CD4-positive, alpha-beta T cell (primary cell): ENCODE results near the gene GPRC5C. TPM values are rescaled to one million over a fixed set of nuclear protein-coding genes. Genes with fewer than 3 reads are reported as not detected.

ENCODE experiments used
- ATAC-seq: fragments of 200-7000 bp; cut with Tn5 transposase; one replicate; pipeline ENCODE4 v1.10.0; 2022; ENCODE audit warnings: mild to moderate bottlenecking; ENCODE audit not compliant: poor library complexity
- CTCF ChIA-PET: fragments of 350-600 bp; sonication (Branson Sonifier 250); formaldehyde crosslinking; loops from one replicate; lab custom pipeline; 2021; ENCODE audit warnings: antibody characterized with exemption, inconsistent platforms; lab: Charles Lee
- POLR2A ChIA-PET: fragments of 350-600 bp; sonication (Branson Sonifier 250); formaldehyde crosslinking; loops from one replicate; lab custom pipeline; 2021; ENCODE audit warnings: antibody characterized with exemption, inconsistent platforms; lab: Charles Lee
- DNase-seq, 14 experiments: peaks; one replicate each; pipeline ENCODE4 v3.0.0-alpha.2; 2013 to 2020; ENCODE audit warnings: mixed read lengths in 2 of 14
- H3K27ac ChIP-seq, 2 donors: one replicate each; pipeline versions ENCODE4 v1.5.1 to v1.7.0; 2013; ENCODE audit warnings: low read length in 2 of 2, low read depth in 1 of 2, mild to moderate bottlenecking in 1 of 2
- H3K27me3 ChIP-seq, 2 experiments: 1 replicate in 1 of 2; 2 replicates in 1 of 2; pipeline versions ENCODE4 v1.6.1 to v1.7.0; 2013; ENCODE audit warnings: low read length in 2 of 2, control low read depth in 1 of 2, mild to moderate bottlenecking in 1 of 2, moderate library complexity in 1 of 2; ENCODE audit not compliant: insufficient read depth in 2 of 2, control insufficient read depth in 1 of 2
- H3K36me3 ChIP-seq: one replicate; pipeline ENCODE4 v1.6.1; 2013; ENCODE audit warnings: low read length, control low read depth; ENCODE audit not compliant: insufficient read depth
- H3K4me1 ChIP-seq: one replicate; pipeline ENCODE4 v1.6.1; 2013; ENCODE audit warnings: low read length, control low read depth; ENCODE audit not compliant: insufficient read depth
- H3K4me3 ChIP-seq: one replicate; pipeline ENCODE4 v1.5.1; 2013; ENCODE audit warnings: mild to moderate bottlenecking, low read length, moderate library complexity
- H3K9me3 ChIP-seq, 2 experiments: 1 replicate in 1 of 2; 2 replicates in 1 of 2; pipeline versions ENCODE4 v1.6.1 to v1.7.0; 2013; ENCODE audit warnings: low read length in 2 of 2, mild to moderate bottlenecking in 2 of 2, control low read depth in 1 of 2, moderate library complexity in 1 of 2; ENCODE audit not compliant: control insufficient read depth in 1 of 2, insufficient read depth in 1 of 2
- H3K27ac Mint-ChIP-seq: one replicate; pipeline ENCODE4 v1.8.0; 2020; ENCODE audit warnings: mixed read lengths
- H3K27me3 Mint-ChIP-seq: one replicate; pipeline ENCODE4 v1.8.0; 2021; ENCODE audit warnings: mixed read lengths
- H3K36me3 Mint-ChIP-seq: one replicate; pipeline ENCODE4 v1.8.0; 2021; ENCODE audit warnings: low read depth, mixed read lengths
- H3K4me1 Mint-ChIP-seq: one replicate; pipeline ENCODE4 v1.8.0; 2021; ENCODE audit warnings: low read depth, mixed read lengths
- H3K4me3 Mint-ChIP-seq: one replicate; pipeline ENCODE4 v1.8.0; 2020; ENCODE audit warnings: mild to moderate bottlenecking, mixed read lengths
- H3K9me3 Mint-ChIP-seq: one replicate; pipeline ENCODE4 v1.8.0; 2020; ENCODE audit warnings: mixed read lengths
- intact Hi-C, 2 experiments: fragments of 100-400 bp; cut with DNase I in 1 of 2; cut with micrococcal nuclease in 1 of 2; formaldehyde crosslinking; loops; one replicate each; pipeline versions ENCODE4 v1.15.1 to v1.9.0; 2023 to 2025; cut with DNase I, micrococcal nuclease
- total RNA-seq, 174 experiments: library from RNA in 2 of 174; stranded (reverse) in 2 of 174; gene quantifications; one replicate each; pipeline ENCODE4 v1.2.3 and lab custom pipeline; 2021 to 2026
- TF ChIP-seq, protein P1 (sequence below): fragments of 200-600 bp; IDR thresholded peaks from one replicate; pipeline ENCODE4 v1.8.0; 2022; ENCODE audit warnings: antibody characterized with exemption, mild to moderate bottlenecking

The GPRC5C gene
- total RNA-seq, 2 experiments from 2014 or later, result not detected

DNA sequence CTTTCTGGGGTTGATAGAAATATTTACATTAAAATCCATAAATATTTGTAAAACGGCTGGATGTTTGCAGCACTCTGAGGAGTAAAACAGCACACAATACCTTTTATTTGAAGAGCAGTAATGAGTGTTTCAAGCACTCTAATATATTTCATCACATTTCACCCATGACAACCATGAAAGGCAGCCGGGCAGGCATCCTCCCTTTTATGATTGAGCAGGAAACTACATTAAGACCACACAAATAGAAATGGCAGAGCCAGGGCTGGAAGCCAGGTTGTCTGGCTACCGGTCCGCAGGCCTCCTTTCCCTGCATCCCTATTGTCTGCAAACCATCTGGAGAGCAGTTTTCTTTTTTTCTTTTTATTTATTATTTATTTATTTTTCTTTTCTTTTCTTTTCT is 23.1 kb upstream of the GPRC5C start:
- H3K27ac ChIP-seq, result no peak overlapping the region
- CTCF ChIA-PET, result no interaction called here
- POLR2A ChIA-PET, result no interaction called here
- no peak for DNase-seq
- intact Hi-C loops, result no loop called here
- TF ChIP-seq, protein P1, sequence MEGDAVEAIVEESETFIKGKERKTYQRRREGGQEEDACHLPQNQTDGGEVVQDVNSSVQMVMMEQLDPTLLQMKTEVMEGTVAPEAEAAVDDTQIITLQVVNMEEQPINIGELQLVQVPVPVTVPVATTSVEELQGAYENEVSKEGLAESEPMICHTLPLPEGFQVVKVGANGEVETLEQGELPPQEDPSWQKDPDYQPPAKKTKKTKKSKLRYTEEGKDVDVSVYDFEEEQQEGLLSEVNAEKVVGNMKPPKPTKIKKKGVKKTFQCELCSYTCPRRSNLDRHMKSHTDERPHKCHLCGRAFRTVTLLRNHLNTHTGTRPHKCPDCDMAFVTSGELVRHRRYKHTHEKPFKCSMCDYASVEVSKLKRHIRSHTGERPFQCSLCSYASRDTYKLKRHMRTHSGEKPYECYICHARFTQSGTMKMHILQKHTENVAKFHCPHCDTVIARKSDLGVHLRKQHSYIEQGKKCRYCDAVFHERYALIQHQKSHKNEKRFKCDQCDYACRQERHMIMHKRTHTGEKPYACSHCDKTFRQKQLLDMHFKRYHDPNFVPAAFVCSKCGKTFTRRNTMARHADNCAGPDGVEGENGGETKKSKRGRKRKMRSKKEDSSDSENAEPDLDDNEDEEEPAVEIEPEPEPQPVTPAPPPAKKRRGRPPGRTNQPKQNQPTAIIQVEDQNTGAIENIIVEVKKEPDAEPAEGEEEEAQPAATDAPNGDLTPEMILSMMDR, result no peak
- H3K4me3 ChIP-seq, result no peak overlapping the region
- no peak for ATAC-seq
- Mint-ChIP-seq H3K27ac (no peak overlapping the region), H3K4me1 (no peaks in the 10 kb centered on the region), H3K9me3 (no peaks in the 10 kb centered on the region), H3K36me3 (no peaks in the 10 kb centered on the region), H3K27me3 (peaks cover 15% of the 10 kb centered on the region), H3K4me3 (no peak overlapping the region)
- H3K4me1 ChIP-seq, result no peaks in the 10 kb centered on the region
- H3K27me3 ChIP-seq, result no peaks in the 10 kb centered on the region
- H3K36me3 ChIP-seq, result no peaks in the 10 kb centered on the region
- no peaks in the 10 kb centered on the region for H3K9me3 ChIP-seq

GRCh38 chr17:74410001-74410443 is 21.9 kb upstream of the GPRC5C start:
- ATAC-seq (no peak), DNase-seq (no peak)
- H3K4me1 Mint-ChIP-seq, result no peaks in the 10 kb centered on the region
- H3K9me3 Mint-ChIP-seq, result no peaks in the 10 kb centered on the region
- H3K36me3 Mint-ChIP-seq, result no peaks in the 10 kb centered on the region
- intact Hi-C loops, result no loop called here
- POLR2A ChIA-PET, result no interaction called here
- Histone ChIP-seq H3K36me3 (no peaks in the 10 kb centered on the region), H3K4me1 (no peaks in the 10 kb centered on the region), H3K9me3 (no peaks in the 10 kb centered on the region), H3K4me3 (no peak overlapping the region), H3K27ac (no peak overlapping the region), H3K27me3 (no peaks in the 10 kb centered on the region)
- no peak overlapping the region for H3K27ac Mint-ChIP-seq
- H3K27me3 Mint-ChIP-seq, result peaks cover 17% of the 10 kb centered on the region
- TF ChIP-seq, protein P1, result no peak
- CTCF ChIA-PET, result no interaction called here
- H3K4me3 Mint-ChIP-seq, result no peak overlapping the region

- TF ChIP-seq, protein P1, result no peak
- H3K4me3 ChIP-seq, result no peak overlapping the region
- ATAC-seq, result no peak
- no peak for DNase-seq
- no peaks in the 10 kb centered on the region for H3K9me3 ChIP-seq
- no peak overlapping the region for H3K27ac ChIP-seq
- H3K9me3 Mint-ChIP-seq, result no peaks in the 10 kb centered on the region
- ChIA-PET POLR2A (no interaction called here), CTCF (no interaction called here)
- H3K36me3 ChIP-seq, result no peaks in the 10 kb centered on the region
- no peak overlapping the region for H3K4me3 Mint-ChIP-seq
- intact Hi-C loops, result no loop called here
- peaks cover 0 to 2% of the 10 kb centered on the region in 2 experiments for H3K27me3 ChIP-seq
- no peak overlapping the region for H3K27ac Mint-ChIP-seq
- H3K36me3 Mint-ChIP-seq, result no peaks in the 10 kb centered on the region
- H3K4me1 ChIP-seq, result no peaks in the 10 kb centered on the region
- peaks cover 17% of the 10 kb centered on the region for H3K27me3 Mint-ChIP-seq
- no peaks in the 10 kb centered on the region for H3K4me1 Mint-ChIP-seq
Observed at GRCh38 chr17:74412581-74412980, 19.3 kb upstream of the GPRC5C start.
